ENCODE measurements around the gene TOMM7.

GRCh38 chr7:22819476-22819875 lies 3.2 kb downstream of the TOMM7 start:
- no peak for TF ChIP-seq ATF3 (IDR thresholded peaks at IDR 0.05)
- no peak for TF ChIP-seq SP1 (IDR thresholded peaks at IDR 0.05; ENCODE audit: low read depth)
- no peak for TF ChIP-seq TCF7L2 (IDR thresholded peaks at IDR 0.05; ENCODE audit: borderline replicate concordance, extremely low read depth, insufficient read depth, insufficient read length)
- no peak for TF ChIP-seq CTCF (IDR thresholded peaks at IDR 0.05 in 2 of 3, conservative IDR thresholded peaks at IDR 0.05 in 1 of 3; ENCODE audit: borderline replicate concordance in 1 of 3, insufficient read depth in 1 of 3, low read depth in 2 of 3, low read length in 2 of 3)
- TF ChIP-seq POLR2A (IDR thresholded peaks at IDR 0.05; ENCODE audit: borderline replicate concordance, extremely low read depth, insufficient read depth, insufficient read length) = no peak
- TF ChIP-seq POLR2AphosphoS5 (IDR thresholded peaks at IDR 0.05; ENCODE audit: low read depth, low read length) = no peak
